Choroid plexus epithelial cell (primary cell): ENCODE data around the gene ARL15.

Source experiments
- DNase-seq: peaks from one replicate; pipeline ENCODE4 v3.0.0-alpha.2; 2010; ENCODE audit warnings: low read depth
- H3K4me3 ChIP-seq: 2 replicates; pipeline ENCODE4 v1.5.1; 2011; ENCODE audit warnings: low read depth, mild to moderate bottlenecking, control low read depth, low read length, moderate library complexity
- CTCF ChIP-seq: conservative IDR thresholded peaks from 2 replicates; pipeline ENCODE4 v1.5.1; 2011; ENCODE audit warnings: low read depth, mild to moderate bottlenecking, control low read depth, inconsistent platforms, low read length, moderate library complexity

The ARL15 gene

DNA sequence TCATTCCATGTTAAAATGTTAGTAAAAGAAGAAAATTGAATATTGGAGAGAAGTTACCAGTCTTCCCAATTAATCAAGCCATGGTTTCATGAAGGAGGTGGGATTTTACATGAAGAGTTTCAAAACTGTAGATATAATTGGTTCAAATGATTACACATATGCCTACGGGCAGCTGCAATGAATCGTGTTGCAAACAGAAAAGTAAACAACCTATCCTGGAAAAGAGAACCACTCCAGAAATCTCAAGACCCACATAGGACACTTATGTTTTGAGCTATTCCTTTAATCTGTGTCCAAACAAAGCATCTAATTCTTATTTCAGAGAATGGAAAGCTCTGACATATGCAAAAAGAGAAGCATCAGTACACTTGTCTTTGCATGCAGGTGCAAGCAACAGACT lies 409.7 kb downstream of the ARL15 start:
- DNase-seq = no peak
- TF ChIP-seq CTCF = no peak
- no peak overlapping the region for H3K4me3 ChIP-seq

DNA sequence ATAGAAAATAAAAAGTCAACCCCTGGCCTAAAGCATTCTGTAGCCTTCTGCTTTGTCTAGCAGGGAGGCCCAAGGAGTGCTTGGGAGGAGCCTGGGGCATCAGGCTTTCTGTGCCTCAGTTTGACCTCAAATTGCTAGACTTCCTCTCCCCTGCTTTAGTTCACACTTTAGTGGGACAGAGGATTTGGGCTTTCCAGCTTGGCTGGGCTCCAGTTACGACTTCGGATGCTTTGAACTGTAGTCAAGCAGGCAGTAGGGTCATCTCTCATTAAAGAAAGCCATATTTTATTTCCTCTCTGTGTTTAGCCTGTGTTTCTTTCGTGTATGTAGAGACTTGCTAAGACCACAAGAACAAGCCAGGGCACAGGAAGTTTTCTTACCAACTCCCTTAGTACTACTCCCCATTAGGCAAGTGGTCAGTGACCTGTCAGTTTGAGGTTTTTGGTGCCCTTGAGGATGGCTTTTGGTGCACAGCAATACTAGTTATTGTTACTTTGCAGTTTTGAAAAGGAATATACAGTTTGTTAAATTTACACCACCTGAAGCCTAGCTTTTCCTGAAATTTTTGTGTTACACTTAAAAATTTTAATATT lies 415.2 kb downstream of the ARL15 start:
- no peak for DNase-seq
- TF ChIP-seq CTCF = no peak
- no peak overlapping the region for H3K4me3 ChIP-seq

- no peak for TF ChIP-seq CTCF
- DNase-seq = no peak
- no peak overlapping the region for H3K4me3 ChIP-seq
Measured at GRCh38 chr5:53893626-53894025, 416.7 kb downstream of the ARL15 start.

GRCh38 chr5:53892224-53892623 lies 418.1 kb downstream of the ARL15 start:
- DNase-seq = no peak
- no peak overlapping the region for H3K4me3 ChIP-seq
- no peak for TF ChIP-seq CTCF

GRCh38 chr5:53891159-53891558 lies 419.2 kb downstream of the ARL15 start:
- H3K4me3 ChIP-seq = no peak overlapping the region
- TF ChIP-seq CTCF = no peak
- no peak for DNase-seq

DNA sequence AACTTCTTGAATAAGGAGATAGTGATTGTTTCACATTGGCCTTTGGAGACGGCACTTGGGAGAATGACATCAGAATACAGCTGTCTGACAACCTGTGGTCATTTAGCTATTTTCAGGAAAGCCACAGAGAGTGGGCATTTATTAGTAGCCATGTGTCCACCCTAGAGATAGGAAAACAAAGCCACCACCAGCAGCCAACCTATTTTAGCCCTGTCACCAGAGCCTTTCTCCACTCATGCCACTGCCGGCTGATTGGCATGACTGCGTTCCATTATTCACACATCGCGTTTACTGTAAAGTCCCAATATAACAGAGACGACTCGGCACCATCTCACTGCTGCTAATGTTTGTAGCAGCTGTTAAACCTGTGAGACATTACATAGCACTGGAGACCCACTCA lies 419.9 kb downstream of the ARL15 start:
- DNase-seq = no peak
- no peak for TF ChIP-seq CTCF
- no peak overlapping the region for H3K4me3 ChIP-seq

- TF ChIP-seq CTCF = no peak
- DNase-seq = peak; percentile 12
- no peak overlapping the region for H3K4me3 ChIP-seq
Measured at GRCh38 chr5:53884844-53885243, 425.5 kb downstream of the ARL15 start.
